B cell (primary cell): ENCODE results near the gene DOC2B. TPM values are rescaled to one million over a fixed set of nuclear protein-coding genes. Genes with fewer than 3 reads are reported as not detected.
"Not testable (repeated sequence)": the region's sequence is repeated elsewhere in the genome, so short reads cannot be mapped to it uniquely, and the experiment has no call there.

Source experiments
- ATAC-seq: fragments of 200-7000 bp; cut with Tn5 transposase; one replicate; pipeline ENCODE4 v1.10.0; 2021; ENCODE audit warnings: low read depth, mild to moderate bottlenecking, moderate number of reproducible peaks, moderate library complexity
- CTCF ChIA-PET: fragments of 350-600 bp; sonication (Branson Sonifier 250); formaldehyde crosslinking; loops from one replicate; lab custom pipeline; 2021; ENCODE audit warnings: antibody characterized with exemption, inconsistent platforms; lab: Charles Lee
- POLR2A ChIA-PET: fragments of 350-600 bp; sonication (Branson Sonifier 250); formaldehyde crosslinking; loops from one replicate; lab custom pipeline; 2021; ENCODE audit warnings: antibody characterized with exemption; lab: Charles Lee
- DNase-seq: peaks from one replicate; pipeline ENCODE4 v3.0.0; 2013
- H2AFZ ChIP-seq: 2 replicates; pipeline ENCODE4 v1.6.1; 2012; ENCODE audit warnings: mild to moderate bottlenecking, low read depth, low read length; ENCODE audit not compliant: insufficient read depth, poor library complexity, severe bottlenecking
- H3K27ac ChIP-seq, 2 donors: 1 replicate in 1 of 2; 2 replicates in 1 of 2; pipeline ENCODE4 v1.5.1; 2012 to 2013; ENCODE audit warnings: low read length in 2 of 2, mild to moderate bottlenecking in 2 of 2, moderate library complexity in 1 of 2
- H3K27me3 ChIP-seq, 4 experiments: fragments of 200-600 bp in 1 of 4; sonication (generic) in 1 of 4; replicated peaks in 1 of 4; 1 replicate in 2 of 4; 2 replicates in 2 of 4; pipeline versions ENCODE4 v1.6.1 to v1.7.0; 2013 to 2016; ENCODE audit warnings: low read length in 3 of 4, mild to moderate bottlenecking in 2 of 4, mixed read lengths in 1 of 4, moderate library complexity in 1 of 4; ENCODE audit not compliant: insufficient read depth in 4 of 4, control insufficient read depth in 3 of 4; ENCODE audit errors: control extremely low read depth in 1 of 4
- H3K36me3 ChIP-seq, 2 experiments: replicated peaks in 1 of 2; 1 replicate in 1 of 2; 2 replicates in 1 of 2; pipeline versions ENCODE4 v1.6.1 to v1.7.1; 2013; ENCODE audit warnings: low read length in 1 of 2; ENCODE audit not compliant: insufficient read depth in 2 of 2, control insufficient read depth in 1 of 2; ENCODE audit errors: control extremely low read depth in 1 of 2, extremely low read depth in 1 of 2
- H3K4me1 ChIP-seq, 2 donors: fragments of 200-600 bp in 1 of 2; sonication (generic) in 1 of 2; 1 replicate in 1 of 2; 2 replicates in 1 of 2; pipeline versions ENCODE4 v1.5.1 to v1.6.1; 2013 to 2017; ENCODE audit warnings: low read length in 2 of 2; ENCODE audit not compliant: control insufficient read depth in 2 of 2, insufficient read depth in 2 of 2
- H3K4me2 ChIP-seq: replicated peaks from 2 replicates; pipeline ENCODE3; 2012; ENCODE audit warnings: mild to moderate bottlenecking, low read depth, low read length; ENCODE audit not compliant: poor library complexity, severe bottlenecking
- H3K4me3 ChIP-seq, 5 experiments: fragments of 200-600 bp in 1 of 5; sonication (generic) in 1 of 5; 1 replicate in 3 of 5; 2 replicates in 2 of 5; pipeline versions ENCODE4 v1.5.1 to v1.7.0; 2011 to 2016; ENCODE audit warnings: low read length in 4 of 5, mild to moderate bottlenecking in 4 of 5, low read depth in 2 of 5, control low read depth in 1 of 5, moderate library complexity in 1 of 5; ENCODE audit not compliant: insufficient read depth in 1 of 5; ENCODE audit errors: control extremely low read depth in 1 of 5, extremely low read depth in 1 of 5
- H3K79me2 ChIP-seq: fragments of 200-600 bp; sonication (generic); one replicate; pipeline ENCODE4 v1.6.0; 2016; ENCODE audit warnings: low read length; ENCODE audit not compliant: control insufficient read depth, insufficient read depth
- H3K9ac ChIP-seq: fragments of 200-600 bp; sonication (generic); 2 replicates; pipeline ENCODE4 v1.6.1; 2017; ENCODE audit warnings: mild to moderate bottlenecking, low read length, moderate library complexity
- H3K9me3 ChIP-seq, 3 donors: one replicate each; pipeline versions ENCODE4 v1.6.1 to v1.7.1; 2013; ENCODE audit warnings: low read length in 2 of 3; ENCODE audit not compliant: control insufficient read depth in 2 of 3, insufficient read depth in 1 of 3; ENCODE audit errors: control extremely low read depth in 1 of 3
- H4K20me1 ChIP-seq: 2 replicates; pipeline ENCODE4 v1.6.0; 2012; ENCODE audit warnings: mild to moderate bottlenecking, low read length; ENCODE audit not compliant: insufficient read depth, control insufficient read depth, poor library complexity, severe bottlenecking
- H3K27ac Mint-ChIP-seq: one replicate; pipeline ENCODE4 v1.8.0; 2021; ENCODE audit warnings: mixed read lengths
- H3K27me3 Mint-ChIP-seq: one replicate; pipeline ENCODE4 v1.8.0; 2021; ENCODE audit warnings: mixed read lengths
- H3K4me1 Mint-ChIP-seq: one replicate; pipeline ENCODE4 v1.8.0; 2021; ENCODE audit warnings: mixed read lengths
- H3K4me3 Mint-ChIP-seq: one replicate; pipeline ENCODE4 v1.8.0; 2021; ENCODE audit warnings: mixed read lengths
- H3K9me3 Mint-ChIP-seq: one replicate; pipeline ENCODE4 v1.8.0; 2022; ENCODE audit warnings: mixed read lengths; ENCODE audit not compliant: insufficient read depth
- EZH2 ChIP-seq: IDR thresholded peaks from 2 replicates; pipeline ENCODE4 v1.6.1; 2012; ENCODE audit warnings: borderline replicate concordance, low read depth, mild to moderate bottlenecking, moderate library complexity, low read length; ENCODE audit not compliant: insufficient read depth, poor library complexity, severe bottlenecking
- WGBS: methylation state at CpG from one replicate; pipeline ENCODE4 v1.1.5; 2013; ENCODE audit warnings: missing lambda C conversion rate; ENCODE audit not compliant: insufficient coverage; 5-methylcytosine and 5-hydroxymethylcytosine counted together
- intact Hi-C: fragments of 100-400 bp; cut with micrococcal nuclease; formaldehyde crosslinking; loops from one replicate; pipeline ENCODE4 v1.10.0; 2022
- polyA plus RNA-seq: library from polyadenylated mRNA; depleted of rRNA; stranded (reverse); fragments of >200 nt; gene quantifications from 2 replicates; pipeline ENCODE4 v1.2.3, GENCODE V29; 2012
- total RNA-seq, 2 donors: library from RNA; stranded (reverse); fragments of 120-200 nt in 1 of 2; gene quantifications; 1 replicate in 1 of 2; 2 replicates in 1 of 2; pipeline versions ENCODE4 v1.2.3 to v1.2.4, GENCODE V29; 2013 to 2022
- TF ChIP-seq, protein P1 (sequence below): fragments of 200-600 bp; IDR thresholded peaks from one replicate; pipeline ENCODE4 v1.8.0; 2022; ENCODE audit warnings: antibody characterized with exemption, mild to moderate bottlenecking

Gene DOC2B
- total and polyA plus RNA-seq, 2 donors (not counting 1 experiment from before 2014, with no cell fraction given) = not detected

DNA sequence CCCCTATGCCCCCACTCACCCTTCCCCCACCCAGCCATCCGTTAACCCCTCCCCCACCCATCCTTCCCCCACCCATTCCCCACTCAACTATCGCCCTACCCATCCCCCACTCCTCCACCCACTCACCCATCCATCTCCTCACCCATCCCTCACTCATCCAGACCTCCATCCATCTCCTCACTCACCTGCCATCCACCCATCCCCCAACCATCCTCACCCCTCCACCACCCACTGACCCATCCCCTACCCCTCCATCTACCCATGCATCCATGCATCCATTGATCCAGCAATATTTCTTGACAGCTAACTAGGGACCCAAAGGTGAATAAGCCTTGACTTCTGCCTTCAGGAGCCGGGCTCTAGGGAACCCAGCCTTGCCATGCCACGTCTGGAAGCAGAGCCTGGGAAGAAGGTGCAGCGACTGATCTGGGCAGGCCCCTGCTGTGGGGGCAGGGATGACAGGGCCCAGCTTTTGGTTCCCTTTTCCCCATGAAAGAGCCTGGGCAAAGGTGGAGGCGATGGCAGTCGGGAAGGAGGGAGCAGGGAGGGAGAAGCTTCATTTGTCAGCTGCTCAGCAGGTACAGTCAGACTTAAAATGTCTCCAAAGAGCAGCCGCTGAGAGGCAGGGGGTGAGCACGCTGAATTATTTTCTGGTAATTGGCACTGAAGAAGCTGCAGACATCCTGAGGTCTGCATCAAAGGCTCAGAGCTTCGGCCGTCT, 23.1 kb upstream of the DOC2B start:
- no peaks in the 10 kb centered on the region for H3K4me1 Mint-ChIP-seq
- Histone ChIP-seq H2AFZ (no peak overlapping the region), H3K9me3 (peaks cover 0 to 24% (median 0%) of the 10 kb centered on the region in 3 donors), H3K36me3 (no peaks in the 10 kb centered on the region), H3K27ac (no peak overlapping the region), H3K9ac (no peak overlapping the region), H3K79me2 (no peaks in the 10 kb centered on the region), H3K27me3 (peaks cover 0 to 4% (median 2%) of the 10 kb centered on the region in 4 experiments), H3K4me3 (no peak overlapping the region), H4K20me1 (no peaks in the 10 kb centered on the region), H3K4me2 (no peak overlapping the region), H3K4me1 (no peaks in the 10 kb centered on the region)
- ChIA-PET POLR2A (no interaction called here), CTCF (no interaction called here)
- ATAC-seq (no peak), DNase-seq (no peak)
- H3K27ac Mint-ChIP-seq = no peak overlapping the region
- H3K27me3 Mint-ChIP-seq = peaks cover 11% of the 10 kb centered on the region
- H3K9me3 Mint-ChIP-seq = peaks cover 7% of the 10 kb centered on the region
- intact Hi-C loops = no loop called here
- WGBS = 75% methylated on average over 9 of the region's 11 CpGs
- TF ChIP-seq, protein P1, sequence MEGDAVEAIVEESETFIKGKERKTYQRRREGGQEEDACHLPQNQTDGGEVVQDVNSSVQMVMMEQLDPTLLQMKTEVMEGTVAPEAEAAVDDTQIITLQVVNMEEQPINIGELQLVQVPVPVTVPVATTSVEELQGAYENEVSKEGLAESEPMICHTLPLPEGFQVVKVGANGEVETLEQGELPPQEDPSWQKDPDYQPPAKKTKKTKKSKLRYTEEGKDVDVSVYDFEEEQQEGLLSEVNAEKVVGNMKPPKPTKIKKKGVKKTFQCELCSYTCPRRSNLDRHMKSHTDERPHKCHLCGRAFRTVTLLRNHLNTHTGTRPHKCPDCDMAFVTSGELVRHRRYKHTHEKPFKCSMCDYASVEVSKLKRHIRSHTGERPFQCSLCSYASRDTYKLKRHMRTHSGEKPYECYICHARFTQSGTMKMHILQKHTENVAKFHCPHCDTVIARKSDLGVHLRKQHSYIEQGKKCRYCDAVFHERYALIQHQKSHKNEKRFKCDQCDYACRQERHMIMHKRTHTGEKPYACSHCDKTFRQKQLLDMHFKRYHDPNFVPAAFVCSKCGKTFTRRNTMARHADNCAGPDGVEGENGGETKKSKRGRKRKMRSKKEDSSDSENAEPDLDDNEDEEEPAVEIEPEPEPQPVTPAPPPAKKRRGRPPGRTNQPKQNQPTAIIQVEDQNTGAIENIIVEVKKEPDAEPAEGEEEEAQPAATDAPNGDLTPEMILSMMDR = no peak
- no peak for TF ChIP-seq EZH2
- no peak overlapping the region for H3K4me3 Mint-ChIP-seq

DNA sequence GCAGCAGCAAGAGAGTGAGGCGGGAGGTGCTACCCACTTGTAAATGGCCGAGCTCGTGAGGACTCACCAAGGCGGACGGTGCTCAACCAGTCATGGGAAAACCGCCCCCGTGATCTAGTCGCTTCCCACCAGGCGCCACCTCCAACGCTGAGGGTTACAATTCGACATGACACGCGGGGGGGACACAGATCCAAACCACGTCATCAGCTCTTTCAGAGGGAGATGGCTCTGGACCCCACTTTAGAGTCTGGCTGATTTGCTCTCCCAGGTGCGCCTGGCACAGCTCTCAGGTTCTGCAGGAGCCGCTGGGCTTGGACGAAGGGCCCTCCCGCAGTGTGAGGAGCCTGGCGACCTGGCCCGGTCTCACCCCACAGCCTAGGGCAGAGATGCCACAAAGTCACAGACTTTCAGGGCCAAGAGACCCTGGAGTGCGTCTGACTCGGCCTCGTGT, 21.1 kb upstream of the DOC2B start:
- Mint-ChIP-seq H3K4me1 (no peaks in the 10 kb centered on the region), H3K27me3 (peaks cover 19% of the 10 kb centered on the region), H3K27ac (no peak overlapping the region), H3K4me3 (no peak overlapping the region), H3K9me3 (peaks cover 7% of the 10 kb centered on the region)
- H3K4me3 ChIP-seq = no peak overlapping the region
- WGBS = 93% methylated on average over 20 of the region's 23 CpGs
- no peaks in the 10 kb centered on the region for H3K36me3 ChIP-seq
- ATAC-seq (no peak), DNase-seq (no peak)
- peaks cover 0 to 22% (median 0%) of the 10 kb centered on the region in 3 donors for H3K9me3 ChIP-seq
- no peak overlapping the region for H3K4me2 ChIP-seq
- intact Hi-C loops = no loop called here
- peaks cover 0 to 12% (median 0%) of the 10 kb centered on the region in 4 experiments for H3K27me3 ChIP-seq
- POLR2A ChIA-PET = no interaction called here
- no peak for TF ChIP-seq EZH2
- TF ChIP-seq, protein P1 = no peak
- H2AFZ ChIP-seq = no peak overlapping the region
- CTCF ChIA-PET = no interaction called here
- no peaks in the 10 kb centered on the region for H3K4me1 ChIP-seq
- no peak overlapping the region for H3K27ac ChIP-seq
- no peaks in the 10 kb centered on the region for H3K79me2 ChIP-seq
- no peak overlapping the region for H3K9ac ChIP-seq
- no peaks in the 10 kb centered on the region for H4K20me1 ChIP-seq

DNA sequence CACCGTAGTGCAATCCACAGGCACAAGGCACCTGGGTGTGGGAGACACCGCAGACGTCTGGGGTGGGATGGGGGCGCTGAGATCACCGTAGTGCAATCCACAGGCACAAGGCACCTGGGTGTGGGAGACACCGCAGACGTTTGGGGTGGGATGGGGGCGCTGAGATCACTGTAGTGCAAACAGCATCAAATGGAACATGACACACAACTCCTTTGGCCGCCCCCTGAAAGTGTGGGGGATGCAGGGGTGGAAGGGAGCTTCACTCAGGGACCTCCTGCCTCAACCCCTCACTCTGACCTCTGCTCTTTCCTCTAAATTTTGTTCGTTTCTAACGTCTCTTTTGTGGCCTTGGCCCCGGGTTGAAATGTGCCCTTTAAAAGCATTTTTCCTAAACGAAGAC, 20.3 kb upstream of the DOC2B start:
- 80% methylated on average over 4 of the region's 13 CpGs for WGBS
- ATAC-seq, H3K9ac ChIP-seq, H3K4me1 Mint-ChIP-seq, H3K79me2 ChIP-seq, H3K4me3 Mint-ChIP-seq, H3K36me3 ChIP-seq, H3K4me3 ChIP-seq, POLR2A ChIA-PET, DNase-seq, intact Hi-C loops, H4K20me1 ChIP-seq, H2AFZ ChIP-seq, H3K27ac Mint-ChIP-seq, CTCF ChIA-PET, H3K4me1 ChIP-seq, H3K9me3 Mint-ChIP-seq, H3K27ac ChIP-seq, H3K4me2 ChIP-seq: not testable (repeated sequence)
- Histone ChIP-seq H3K9me3 (peaks cover 0 to 14% (median 0%) of the 10 kb centered on the region in 3 donors), H3K27me3 (peaks cover 0 to 20% (median 0%) of the 10 kb centered on the region in 4 experiments)
- H3K27me3 Mint-ChIP-seq = peaks cover 19% of the 10 kb centered on the region
